SK-N-SH (cell line): Measurements from ENCODE around the gene CHST15. TPM values are rescaled to one million over a fixed set of nuclear protein-coding genes. Genes with fewer than 3 reads are reported as not detected.

Experiments used
- CTCF ChIA-PET: fragments of 300-600, 350-600 bp; formaldehyde crosslinking; extraction: SDS; loops from one replicate; lab custom pipeline; 2021; lab: Yijun Ruan, JAX
- POLR2A ChIA-PET: fragments of 350-600 bp; sonication (Branson Sonifier 250); formaldehyde crosslinking; extraction: SDS; loops from one replicate; lab custom pipeline; 2020; ENCODE audit warnings: antibody characterized with exemption, inconsistent platforms; lab: Yijun Ruan, JAX
- DNase-seq: peaks from one replicate; pipeline ENCODE4 v3.0.0; 2012
- H2AFZ ChIP-seq: fragments of 200-600 bp; sonication (generic); 2 replicates; pipeline ENCODE4 v1.8.1; 2016; ENCODE audit warnings: antibody characterized with exemption, mild to moderate bottlenecking, low read depth
- H3F3A ChIP-seq: fragments of 200-600 bp; sonication (generic); replicated peaks from 2 replicates; pipeline ENCODE3; 2016; ENCODE audit warnings: antibody characterized with exemption, mild to moderate bottlenecking; ENCODE audit not compliant: insufficient read depth
- H3K27ac ChIP-seq, 2 experiments: fragments of 200-500 bp in 1 of 2; fragments of 200-600 bp in 1 of 2; sonication (Bioruptor generic) in 1 of 2; sonication (generic), shearing (Covaris generic) in 1 of 2; 2 replicates each; pipeline versions ENCODE4 v1.5.1 to v1.6.1; 2014 to 2016; ENCODE audit warnings: low read depth in 2 of 2, inconsistent platforms in 1 of 2, low read length in 1 of 2, mild to moderate bottlenecking in 1 of 2, mixed read lengths in 1 of 2
- H3K27me3 ChIP-seq: fragments of 200-600 bp; sonication (generic), shearing (Covaris generic); 2 replicates; pipeline ENCODE4 v1.6.1; 2016; ENCODE audit warnings: mixed run types; ENCODE audit not compliant: insufficient read depth
- H3K36me3 ChIP-seq, 2 experiments: fragments of 200-500 bp in 1 of 2; fragments of 200-600 bp in 1 of 2; sonication (Bioruptor generic) in 1 of 2; sonication (generic) in 1 of 2; replicated peaks in 1 of 2; 2 replicates each; pipeline versions ENCODE3 to v1.5.1; 2014 to 2016; ENCODE audit warnings: low read length in 1 of 2, mild to moderate bottlenecking in 1 of 2; ENCODE audit not compliant: insufficient read depth in 2 of 2, control insufficient read depth in 1 of 2
- H3K4me1 ChIP-seq, 2 experiments: fragments of 200-500 bp in 1 of 2; fragments of 200-600 bp in 1 of 2; sonication (Bioruptor generic) in 1 of 2; sonication (generic), shearing (Covaris generic) in 1 of 2; 2 replicates each; pipeline versions ENCODE4 v1.5.1 to v1.6.1; 2014 to 2016; ENCODE audit warnings: low read depth in 1 of 2, low read length in 1 of 2, mixed run types in 1 of 2; ENCODE audit not compliant: insufficient read depth in 2 of 2, control insufficient read depth in 1 of 2
- H3K4me2 ChIP-seq: fragments of 200-600 bp; sonication (generic), shearing (Covaris generic); 2 replicates; pipeline ENCODE4 v1.6.1; 2017; ENCODE audit warnings: mixed run types
- H3K4me3 ChIP-seq, 2 experiments: fragments of 200-500 bp in 1 of 2; fragments of 200-600 bp in 1 of 2; sonication (Bioruptor generic) in 1 of 2; sonication (generic), shearing (Covaris generic) in 1 of 2; 2 replicates each; pipeline versions ENCODE4 v1.5.1 to v1.8.1; 2014 to 2016; ENCODE audit warnings: low read depth in 2 of 2, inconsistent platforms in 1 of 2, low read length in 1 of 2, mild to moderate bottlenecking in 1 of 2, mixed read lengths in 1 of 2, moderate library complexity in 1 of 2
- H3K79me2 ChIP-seq: fragments of 200-600 bp; sonication (generic); 2 replicates; pipeline ENCODE4 v1.8.1; 2017; ENCODE audit warnings: mild to moderate bottlenecking; ENCODE audit not compliant: insufficient read depth
- H3K9ac ChIP-seq: fragments of 200-600 bp; sonication (generic); 2 replicates; pipeline ENCODE4 v1.6.1; 2017; ENCODE audit warnings: mixed run types
- H3K9me2 ChIP-seq: fragments of 200-600 bp; sonication (generic); 2 replicates; pipeline ENCODE4 v1.6.1; 2017; ENCODE audit warnings: mixed run types
- H3K9me3 ChIP-seq: fragments of 200-600 bp; sonication (generic); 2 replicates; pipeline ENCODE4 v1.6.1; 2017; ENCODE audit warnings: mixed run types, mild to moderate bottlenecking, moderate library complexity
- H4K20me1 ChIP-seq: fragments of 200-600 bp; sonication (generic); 2 replicates; pipeline ENCODE4 v1.6.1; 2017; ENCODE audit warnings: mild to moderate bottlenecking, mixed run types; ENCODE audit not compliant: insufficient read depth
- ELF1 ChIP-seq: IDR thresholded peaks from 2 replicates; pipeline ENCODE4 v1.4.0; 2012
- EP300 ChIP-seq, 2 experiments: IDR thresholded peaks; 2 replicates each; pipeline versions ENCODE4 v1.4.0 to v1.6.1; 2012; ENCODE audit warnings: borderline replicate concordance in 1 of 2, low read depth in 1 of 2, low read length in 1 of 2
- JUND ChIP-seq: IDR thresholded peaks from 2 replicates; pipeline ENCODE4 v1.4.0; 2012
- MXI1 ChIP-seq: IDR thresholded peaks from 2 replicates; pipeline ENCODE4 v1.6.1; 2012; ENCODE audit warnings: mild to moderate bottlenecking, low read depth, low read length, improper control_type of control experiment
- RAD21 ChIP-seq: IDR thresholded peaks from 2 replicates; pipeline ENCODE4 v1.6.1; 2012; ENCODE audit warnings: mild to moderate bottlenecking, low read length
- SIN3A ChIP-seq: IDR thresholded peaks from 2 replicates; pipeline ENCODE4 v1.6.1; 2012; ENCODE audit warnings: low read depth, mild to moderate bottlenecking, low read length, moderate library complexity, borderline replicate concordance
- TCF12 ChIP-seq: IDR thresholded peaks from 2 replicates; pipeline ENCODE4 v1.4.0; 2012
- WGBS: methylation state at CpG from one replicate; pipeline ENCODE4 v1.1.6; 2017; ENCODE audit warnings: low lambda C conversion rate; 5-methylcytosine and 5-hydroxymethylcytosine counted together
- polyA plus RNA-seq, 3 experiments: library from polyadenylated mRNA; depleted of rRNA; stranded (reverse); fragments of >200 nt; gene quantifications; 2 replicates each; pipeline ENCODE4 v1.2.3, GENCODE V29; 2012
- TF ChIP-seq, protein P1 (sequence below): fragments of 200-600 bp; sonication (generic); IDR thresholded peaks from 2 replicates; pipeline ENCODE4 v1.6.1; 2017; ENCODE audit warnings: antibody characterized with exemption, mild to moderate bottlenecking, moderate library complexity
- TF ChIP-seq, protein P2 (sequence below): IDR thresholded peaks from 2 replicates; pipeline ENCODE4; 2012
- TF ChIP-seq, protein P3 (sequence below): IDR thresholded peaks from 2 replicates; pipeline ENCODE4 v1.6.1; 2012; ENCODE audit warnings: mild to moderate bottlenecking, low read depth, low read length, moderate library complexity
- TF ChIP-seq, protein P4 (sequence below): fragments of 150-350 bp; IDR thresholded peaks from 2 replicates; pipeline ENCODE4 v1.6.1; 2017; ENCODE audit warnings: antibody characterized with exemption, low read length, low read depth, borderline replicate concordance

Gene CHST15
- polyA plus RNA-seq, 1 of the 3 experiments (the other 2 are of a cell fraction) = 0.02 TPM

DNA sequence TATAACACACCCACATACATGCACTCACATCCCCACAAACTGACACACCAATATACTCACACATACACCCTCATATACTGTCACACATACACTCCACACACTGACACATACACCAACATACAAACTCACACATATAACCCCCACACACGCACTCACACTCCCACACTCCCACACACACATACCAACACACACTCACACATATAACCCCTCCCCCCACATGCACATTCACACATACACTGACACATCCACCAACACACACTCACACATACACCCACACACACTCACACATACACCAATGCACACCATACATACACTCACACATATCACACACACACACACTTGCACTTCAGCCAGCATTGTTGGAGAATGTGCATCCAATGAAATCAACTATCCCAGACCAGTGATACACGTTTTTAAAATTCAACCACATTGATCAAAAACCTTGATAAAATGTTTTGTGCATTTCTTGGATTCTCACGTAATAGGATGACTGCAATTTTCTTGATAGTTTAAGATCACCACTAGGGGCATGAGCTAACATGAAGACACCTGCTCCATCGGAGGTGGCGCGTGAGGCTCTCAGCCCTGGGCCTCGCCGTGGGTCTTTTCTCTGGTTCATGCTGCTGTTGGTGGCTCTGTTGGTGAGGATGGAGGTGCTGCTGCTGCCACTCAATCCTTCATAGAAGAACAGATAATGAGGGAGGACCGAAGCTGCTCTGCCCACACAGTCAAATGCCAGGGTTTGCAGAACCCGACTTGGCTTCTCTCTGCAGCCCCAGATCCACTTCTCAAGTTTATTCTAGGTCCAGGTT is 32.1 kb upstream of the CHST15 start:
- no peak for DNase-seq
- no peaks in the 10 kb centered on the region for H3K79me2 ChIP-seq
- 61% methylated on average over 10 of the region's 10 CpGs for WGBS
- no peak overlapping the region for H3K4me2 ChIP-seq
- CTCF ChIA-PET = interaction anchor here (0.7 to 2.5 kb wide), 9 partner anchors 8 to 264 kb away, joined by 3 to 9 read pairs (median 5); no protein-coding TSS in a partner anchor
- no peak overlapping the region for H2AFZ ChIP-seq
- H3K9me3 ChIP-seq = no peaks in the 10 kb centered on the region
- no peak overlapping the region for H3K27ac ChIP-seq
- no peaks in the 10 kb centered on the region for H4K20me1 ChIP-seq
- H3K27me3 ChIP-seq = no peaks in the 10 kb centered on the region
- no peaks in the 10 kb centered on the region for H3K4me1 ChIP-seq
- no peaks in the 10 kb centered on the region for H3K36me3 ChIP-seq
- POLR2A ChIA-PET = no interaction called here
- TF ChIP-seq, protein P1, sequence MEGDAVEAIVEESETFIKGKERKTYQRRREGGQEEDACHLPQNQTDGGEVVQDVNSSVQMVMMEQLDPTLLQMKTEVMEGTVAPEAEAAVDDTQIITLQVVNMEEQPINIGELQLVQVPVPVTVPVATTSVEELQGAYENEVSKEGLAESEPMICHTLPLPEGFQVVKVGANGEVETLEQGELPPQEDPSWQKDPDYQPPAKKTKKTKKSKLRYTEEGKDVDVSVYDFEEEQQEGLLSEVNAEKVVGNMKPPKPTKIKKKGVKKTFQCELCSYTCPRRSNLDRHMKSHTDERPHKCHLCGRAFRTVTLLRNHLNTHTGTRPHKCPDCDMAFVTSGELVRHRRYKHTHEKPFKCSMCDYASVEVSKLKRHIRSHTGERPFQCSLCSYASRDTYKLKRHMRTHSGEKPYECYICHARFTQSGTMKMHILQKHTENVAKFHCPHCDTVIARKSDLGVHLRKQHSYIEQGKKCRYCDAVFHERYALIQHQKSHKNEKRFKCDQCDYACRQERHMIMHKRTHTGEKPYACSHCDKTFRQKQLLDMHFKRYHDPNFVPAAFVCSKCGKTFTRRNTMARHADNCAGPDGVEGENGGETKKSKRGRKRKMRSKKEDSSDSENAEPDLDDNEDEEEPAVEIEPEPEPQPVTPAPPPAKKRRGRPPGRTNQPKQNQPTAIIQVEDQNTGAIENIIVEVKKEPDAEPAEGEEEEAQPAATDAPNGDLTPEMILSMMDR = peak; percentile 24; the same call in 1 of the 2 replicates
- TF ChIP-seq TCF12 (no peak), RAD21 (0 out of 2 replicates have a peak, but pooled peaks have one; percentile 8)
- no peak overlapping the region for H3K4me3 ChIP-seq
- no peaks in the 10 kb centered on the region for H3F3A ChIP-seq
- H3K9ac ChIP-seq = no peak overlapping the region
- no peaks in the 10 kb centered on the region for H3K9me2 ChIP-seq

DNA sequence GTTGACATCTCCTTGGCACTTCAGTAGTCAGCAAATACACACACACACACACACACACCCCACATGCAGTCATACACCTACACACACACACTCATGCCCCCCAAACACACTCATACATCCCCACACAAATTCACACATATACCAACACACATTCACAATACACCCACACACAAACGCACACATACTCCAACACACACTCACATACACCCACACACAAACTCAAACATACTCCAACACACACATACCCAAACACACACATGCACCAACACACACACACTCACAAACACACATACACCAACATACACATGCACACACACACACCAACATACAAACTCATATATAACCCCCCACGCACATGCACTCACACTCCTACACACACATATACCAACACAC is 31.4 kb upstream of the CHST15 start:
- Histone ChIP-seq H3K9me3 (no peaks in the 10 kb centered on the region), H2AFZ (no peak overlapping the region), H3F3A (no peaks in the 10 kb centered on the region), H3K9ac (no peak overlapping the region), H3K36me3 (no peaks in the 10 kb centered on the region), H3K4me3 (no peak overlapping the region), H3K27me3 (no peaks in the 10 kb centered on the region), H3K79me2 (no peaks in the 10 kb centered on the region), H3K27ac (no peak overlapping the region), H3K4me2 (no peak overlapping the region), H3K9me2 (no peaks in the 10 kb centered on the region), H4K20me1 (no peaks in the 10 kb centered on the region), H3K4me1 (no peaks in the 10 kb centered on the region)
- no peak for DNase-seq
- 86% methylated on average over 2 of the region's 2 CpGs for WGBS
- POLR2A ChIA-PET = no interaction called here
- TF ChIP-seq EP300 (IDR thresholded peaks at IDR 0.05; ENCODE audit: borderline replicate concordance in 1 of 2, low read depth in 1 of 2, low read length in 1 of 2) = no peak
- TF ChIP-seq ELF1 = no peak
- TF ChIP-seq, protein P2, sequence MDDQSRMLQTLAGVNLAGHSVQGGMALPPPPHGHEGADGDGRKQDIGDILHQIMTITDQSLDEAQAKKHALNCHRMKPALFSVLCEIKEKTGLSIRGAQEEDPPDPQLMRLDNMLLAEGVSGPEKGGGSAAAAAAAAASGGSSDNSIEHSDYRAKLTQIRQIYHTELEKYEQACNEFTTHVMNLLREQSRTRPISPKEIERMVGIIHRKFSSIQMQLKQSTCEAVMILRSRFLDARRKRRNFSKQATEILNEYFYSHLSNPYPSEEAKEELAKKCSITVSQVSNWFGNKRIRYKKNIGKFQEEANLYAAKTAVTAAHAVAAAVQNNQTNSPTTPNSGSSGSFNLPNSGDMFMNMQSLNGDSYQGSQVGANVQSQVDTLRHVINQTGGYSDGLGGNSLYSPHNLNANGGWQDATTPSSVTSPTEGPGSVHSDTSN = no peak
- no peak for TF ChIP-seq SIN3A
- no peak for TF ChIP-seq JUND
- TF ChIP-seq RAD21 = no peak
- TF ChIP-seq, protein P3, sequence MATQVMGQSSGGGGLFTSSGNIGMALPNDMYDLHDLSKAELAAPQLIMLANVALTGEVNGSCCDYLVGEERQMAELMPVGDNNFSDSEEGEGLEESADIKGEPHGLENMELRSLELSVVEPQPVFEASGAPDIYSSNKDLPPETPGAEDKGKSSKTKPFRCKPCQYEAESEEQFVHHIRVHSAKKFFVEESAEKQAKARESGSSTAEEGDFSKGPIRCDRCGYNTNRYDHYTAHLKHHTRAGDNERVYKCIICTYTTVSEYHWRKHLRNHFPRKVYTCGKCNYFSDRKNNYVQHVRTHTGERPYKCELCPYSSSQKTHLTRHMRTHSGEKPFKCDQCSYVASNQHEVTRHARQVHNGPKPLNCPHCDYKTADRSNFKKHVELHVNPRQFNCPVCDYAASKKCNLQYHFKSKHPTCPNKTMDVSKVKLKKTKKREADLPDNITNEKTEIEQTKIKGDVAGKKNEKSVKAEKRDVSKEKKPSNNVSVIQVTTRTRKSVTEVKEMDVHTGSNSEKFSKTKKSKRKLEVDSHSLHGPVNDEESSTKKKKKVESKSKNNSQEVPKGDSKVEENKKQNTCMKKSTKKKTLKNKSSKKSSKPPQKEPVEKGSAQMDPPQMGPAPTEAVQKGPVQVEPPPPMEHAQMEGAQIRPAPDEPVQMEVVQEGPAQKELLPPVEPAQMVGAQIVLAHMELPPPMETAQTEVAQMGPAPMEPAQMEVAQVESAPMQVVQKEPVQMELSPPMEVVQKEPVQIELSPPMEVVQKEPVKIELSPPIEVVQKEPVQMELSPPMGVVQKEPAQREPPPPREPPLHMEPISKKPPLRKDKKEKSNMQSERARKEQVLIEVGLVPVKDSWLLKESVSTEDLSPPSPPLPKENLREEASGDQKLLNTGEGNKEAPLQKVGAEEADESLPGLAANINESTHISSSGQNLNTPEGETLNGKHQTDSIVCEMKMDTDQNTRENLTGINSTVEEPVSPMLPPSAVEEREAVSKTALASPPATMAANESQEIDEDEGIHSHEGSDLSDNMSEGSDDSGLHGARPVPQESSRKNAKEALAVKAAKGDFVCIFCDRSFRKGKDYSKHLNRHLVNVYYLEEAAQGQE = no peak
- TF ChIP-seq, protein P4, sequence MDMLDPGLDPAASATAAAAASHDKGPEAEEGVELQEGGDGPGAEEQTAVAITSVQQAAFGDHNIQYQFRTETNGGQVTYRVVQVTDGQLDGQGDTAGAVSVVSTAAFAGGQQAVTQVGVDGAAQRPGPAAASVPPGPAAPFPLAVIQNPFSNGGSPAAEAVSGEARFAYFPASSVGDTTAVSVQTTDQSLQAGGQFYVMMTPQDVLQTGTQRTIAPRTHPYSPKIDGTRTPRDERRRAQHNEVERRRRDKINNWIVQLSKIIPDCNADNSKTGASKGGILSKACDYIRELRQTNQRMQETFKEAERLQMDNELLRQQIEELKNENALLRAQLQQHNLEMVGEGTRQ = no peak
- TF ChIP-seq MXI1 = no peak
- TF ChIP-seq, protein P1 = no peak
- CTCF ChIA-PET = interaction anchor here (1.2 kb wide), 1 partner anchor 129 kb away, joined by 3 read pairs; no protein-coding TSS in a partner anchor
